ENCODE measurements around the gene GNL3. TPM values are rescaled to one million over a fixed set of nuclear protein-coding genes. Genes with fewer than 3 reads are reported as not detected.

The GNL3 gene
- total and polyA plus RNA-seq, 2 of the 8 experiments (the other 6 are each of a cell fraction or from before 2014, with no cell fraction given): 45.5 to 184 TPM

GRCh38 chr3:52704611-52705437 is 19.0 kb downstream of the GNL3 start (continued):
- TF ChIP-seq CBX8 (IDR thresholded peaks at IDR 0.05; ENCODE audit: borderline replicate concordance, low read depth, low read length) (no peak), CHD1 (IDR thresholded peaks at IDR 0.05; ENCODE audit: low read depth, low read length) (no peak)
- TF ChIP-seq, protein P1, sequence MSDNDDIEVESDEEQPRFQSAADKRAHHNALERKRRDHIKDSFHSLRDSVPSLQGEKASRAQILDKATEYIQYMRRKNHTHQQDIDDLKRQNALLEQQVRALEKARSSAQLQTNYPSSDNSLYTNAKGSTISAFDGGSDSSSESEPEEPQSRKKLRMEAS (IDR thresholded peaks at IDR 0.05): 0 out of 2 replicates have a peak, but pooled peaks have one; percentile 35

Measured in H1 (cell line).